A172 (cell line): Measurements from ENCODE around the gene TAS2R40. TPM values are rescaled to one million over a fixed set of nuclear protein-coding genes. Genes with fewer than 3 reads are reported as not detected.
"Not testable (repeated sequence)": the region's sequence is repeated elsewhere in the genome, so short reads cannot be mapped to it uniquely, and the experiment has no call there.

Experiments
- DNase-seq: peaks from one replicate; pipeline ENCODE4 v3.0.0-alpha.2; 2015; ENCODE audit warnings: low spot score
- total RNA-seq: library from RNA; depleted of rRNA; stranded (reverse); fragments of >200 nt; shearing (Covaris generic); gene quantifications from 2 replicates; pipeline ENCODE4 v1.2.3, GENCODE V29; 2014; rRNA removed

TAS2R40 gene
- total RNA-seq, 1 experiment from 2014 or later, result not detected

DNA sequence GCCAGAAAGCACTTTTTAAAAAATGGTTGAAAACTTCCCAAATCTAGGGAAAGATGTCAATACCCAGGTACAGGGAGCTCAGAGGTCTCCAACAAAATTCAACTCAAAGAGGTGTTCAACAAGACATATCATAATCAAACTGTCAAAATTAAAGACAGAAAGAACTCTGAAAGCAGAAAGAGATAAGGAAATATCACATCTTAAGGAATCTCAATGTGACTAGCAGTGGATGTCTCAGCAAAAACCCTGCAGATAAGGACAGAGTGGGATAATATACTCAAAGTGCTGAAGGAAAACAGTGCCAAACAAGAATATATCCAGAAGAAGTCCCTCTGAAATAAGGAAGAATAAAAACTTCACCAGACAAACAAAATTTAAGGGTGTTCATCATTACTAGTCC lies 28.4 kb downstream of the TAS2R40 start:
- DNase-seq, result no peak

GRCh38 chr7:143250822-143251221 lies 29.0 kb downstream of the TAS2R40 start:
- DNase-seq, result no peak

GRCh38 chr7:143252006-143252405 lies 30.2 kb downstream of the TAS2R40 start:
- no peak for DNase-seq

DNA sequence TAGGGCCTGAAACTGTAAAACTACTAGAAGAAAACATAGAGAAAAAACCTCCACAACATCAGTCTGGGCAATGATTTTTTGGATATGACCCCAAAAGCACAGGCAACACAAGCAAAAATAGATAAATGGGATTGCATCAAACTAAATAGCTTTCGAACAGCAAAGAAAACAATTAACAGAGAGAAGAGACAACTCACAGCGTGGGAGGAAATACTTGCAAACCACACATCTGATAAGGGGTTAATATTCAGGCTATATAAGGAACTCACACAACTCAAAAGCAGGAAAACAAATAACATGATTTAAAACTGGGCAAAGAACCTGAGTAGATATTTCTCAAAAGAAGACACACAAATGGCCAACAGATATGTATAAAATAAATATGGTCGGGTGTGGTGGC lies 33.7 kb downstream of the TAS2R40 start:
- peak; percentile 22 for DNase-seq

DNA sequence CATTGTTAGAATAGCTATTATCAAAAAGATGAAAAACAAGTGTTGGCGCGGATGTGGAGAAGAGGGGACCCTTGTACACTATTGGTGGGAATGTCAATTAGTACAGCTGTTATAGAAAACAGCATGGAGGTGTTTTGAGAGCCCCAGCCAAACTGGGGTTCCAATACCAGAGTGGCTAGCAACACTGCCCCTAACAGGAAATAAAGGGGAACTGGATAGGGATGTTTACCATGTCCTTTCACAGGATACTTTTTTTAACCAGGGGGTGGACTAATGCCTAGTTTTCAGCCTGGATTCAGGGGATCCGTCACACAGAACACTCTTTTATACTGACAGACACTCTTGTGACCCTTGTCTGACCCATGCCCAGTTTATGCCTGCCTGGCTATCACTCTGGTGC lies 34.5 kb downstream of the TAS2R40 start:
- no peak for DNase-seq

DNA sequence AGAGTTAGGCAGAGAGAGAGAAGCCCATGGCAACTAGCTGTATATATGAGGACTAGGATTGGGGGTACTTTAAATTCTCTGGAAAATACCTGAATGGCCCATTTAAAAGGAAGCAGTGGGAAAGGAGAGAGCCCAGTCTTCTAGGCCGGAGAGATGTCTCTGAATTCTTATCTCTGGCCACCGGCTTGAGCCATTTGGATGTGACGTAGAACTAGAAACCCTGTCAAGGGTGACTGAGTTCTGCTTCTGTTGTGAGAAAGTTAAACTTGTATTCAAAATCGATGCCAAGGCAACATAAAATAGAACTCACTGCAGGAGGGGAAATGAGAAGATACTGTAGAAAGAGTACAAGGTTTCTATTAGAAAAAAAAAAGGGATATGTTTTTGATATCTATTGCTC lies 35.1 kb downstream of the TAS2R40 start:
- no peak for DNase-seq

- DNase-seq, result peak; percentile 35
Measured at GRCh38 chr7:143257501-143257900, 35.7 kb downstream of the TAS2R40 start.

DNA sequence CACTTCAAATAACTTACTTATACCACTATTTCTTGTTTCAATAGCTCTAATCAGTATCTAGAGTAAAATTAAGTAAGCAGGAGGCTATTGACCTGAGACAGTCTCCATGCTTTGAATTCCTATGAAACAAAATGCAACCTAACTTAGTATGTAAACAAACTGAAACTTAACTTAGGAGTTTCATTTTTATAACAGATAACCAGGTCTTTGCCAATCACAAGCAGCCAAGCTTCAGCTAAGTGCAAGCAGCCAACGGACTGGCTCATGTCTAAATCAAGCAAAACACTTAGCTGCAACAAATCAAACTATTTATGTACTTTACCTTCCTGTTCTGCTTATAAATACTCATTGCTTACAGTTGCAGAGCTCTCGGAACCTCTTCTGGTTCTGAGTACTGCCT lies 37.0 kb downstream of the TAS2R40 start:
- no peak for DNase-seq

DNA sequence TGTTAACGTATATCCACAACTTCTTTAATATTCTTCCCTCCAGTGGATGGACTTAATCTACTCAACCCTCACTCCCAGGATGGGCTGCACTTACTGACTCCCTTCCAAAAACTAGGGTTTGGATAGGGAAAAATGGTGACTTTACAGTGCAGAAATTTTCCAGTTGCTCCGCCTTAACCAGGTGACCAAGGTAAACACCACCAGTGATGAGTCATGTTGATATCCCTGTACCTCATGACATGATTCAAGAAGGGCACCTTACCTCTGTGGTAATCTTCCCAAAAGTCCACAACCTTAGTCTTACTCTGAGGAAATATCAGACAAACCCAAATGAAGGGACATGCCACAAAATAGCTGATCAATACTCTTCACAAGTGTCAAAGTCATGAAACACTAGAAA lies 37.9 kb downstream of the TAS2R40 start:
- no peak for DNase-seq

DNA sequence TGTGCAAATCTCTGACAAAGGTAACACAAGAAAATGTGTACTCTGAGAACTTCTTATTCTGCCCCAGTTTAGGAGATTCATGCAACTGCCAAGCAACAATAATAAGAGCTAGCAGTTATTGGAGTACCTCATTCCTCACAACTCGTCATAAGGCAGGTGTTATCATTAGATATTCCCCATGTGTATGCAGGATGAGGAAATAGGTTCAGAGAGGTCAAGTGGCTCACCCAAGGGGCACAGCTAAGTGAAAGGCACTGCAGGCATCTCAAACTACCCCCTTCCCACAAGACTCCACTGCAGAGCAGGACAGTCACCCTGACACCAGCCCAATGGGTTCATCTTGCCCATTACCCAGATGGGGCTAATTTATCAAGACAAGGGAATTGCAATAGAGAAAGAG lies 40.1 kb downstream of the TAS2R40 start:
- no peak for DNase-seq

DNA sequence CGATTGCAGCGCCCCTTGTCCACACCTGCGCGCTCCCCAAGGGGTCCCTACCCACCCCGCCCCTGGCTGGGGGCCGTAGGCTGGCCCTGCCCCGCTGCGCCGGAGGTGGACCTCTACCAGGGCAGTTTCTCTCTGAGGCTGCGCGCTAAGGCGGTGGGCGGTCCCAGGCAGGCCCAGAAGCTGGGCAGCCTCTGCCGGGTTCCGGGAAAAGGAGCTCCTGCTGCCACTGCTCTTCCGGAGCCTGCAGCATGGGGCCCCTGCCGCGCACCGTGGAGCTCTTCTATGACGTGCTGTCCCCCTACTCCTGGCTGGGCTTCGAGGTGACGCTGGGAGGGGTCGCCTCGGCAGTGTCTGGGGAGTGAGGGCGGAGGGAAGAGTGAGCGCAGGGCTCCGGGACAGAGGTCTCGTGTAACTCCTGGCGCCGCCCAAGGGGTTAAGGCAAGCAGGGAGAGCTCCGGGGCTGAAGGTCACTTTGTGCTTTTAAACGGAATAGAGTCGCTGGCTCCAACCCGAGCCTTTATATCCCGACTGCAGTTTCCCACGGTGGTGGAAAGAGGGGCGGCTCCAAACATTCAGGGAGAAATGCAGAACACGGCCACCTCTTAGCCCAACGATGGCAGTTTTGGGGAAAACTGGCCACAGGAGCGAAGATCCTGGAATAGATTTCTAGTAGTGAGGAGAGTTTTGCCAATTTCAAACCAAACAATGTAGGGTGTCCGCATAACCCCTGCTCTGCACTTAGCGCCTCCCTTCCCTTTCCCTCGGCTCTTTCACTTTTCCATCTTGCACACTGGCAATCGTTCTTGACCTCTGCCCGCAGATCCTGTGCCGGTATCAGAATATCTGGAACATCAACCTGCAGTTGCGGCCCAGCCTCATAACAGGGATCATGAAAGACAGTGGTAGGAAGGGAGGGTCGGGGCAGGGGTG lies 41.7 kb downstream of the TAS2R40 start, which contains the start of gene GSTK1:
Gene GSTK1, plus strand, starts transcription at position 176 of the 930 bp plus-strand sequence. Its CDS starts 73 bp downstream, at position 249.
- peak; percentile 56 for DNase-seq

- not testable (repeated sequence) for DNase-seq
Measured at GRCh38 chr7:143264196-143264568, 42.3 kb downstream of the TAS2R40 start.

DNA sequence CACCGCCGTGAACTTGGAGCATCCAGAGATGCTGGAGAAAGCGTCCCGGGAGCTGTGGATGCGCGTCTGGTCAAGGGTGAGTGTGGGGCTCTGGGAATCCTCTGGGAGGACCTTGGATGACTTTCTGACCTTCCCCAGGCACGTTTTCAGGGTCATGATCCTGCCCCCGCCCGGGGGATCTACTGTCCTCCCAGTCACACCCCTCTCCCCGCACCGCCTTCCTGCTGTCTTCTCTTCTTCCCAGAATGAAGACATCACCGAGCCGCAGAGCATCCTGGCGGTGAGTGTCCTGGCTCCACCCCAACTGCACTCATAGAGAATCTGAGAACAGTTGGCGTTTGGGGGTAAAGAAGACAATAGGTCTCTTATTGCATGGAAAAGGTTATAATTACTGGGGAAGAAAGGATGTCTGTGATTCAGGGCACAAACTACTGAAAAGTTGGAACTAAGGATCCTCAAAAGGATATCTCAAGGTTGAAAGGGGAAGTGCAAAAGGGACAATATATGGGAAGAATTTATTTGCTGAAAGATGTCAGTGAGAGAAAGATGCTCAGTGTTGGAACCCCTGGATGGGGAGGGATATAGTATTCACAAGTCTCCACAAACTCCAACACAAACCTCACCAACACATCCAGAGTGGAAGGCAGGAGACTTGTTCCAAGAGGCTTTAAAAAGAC lies 43.3 kb downstream of the TAS2R40 start:
- no peak for DNase-seq

DNA sequence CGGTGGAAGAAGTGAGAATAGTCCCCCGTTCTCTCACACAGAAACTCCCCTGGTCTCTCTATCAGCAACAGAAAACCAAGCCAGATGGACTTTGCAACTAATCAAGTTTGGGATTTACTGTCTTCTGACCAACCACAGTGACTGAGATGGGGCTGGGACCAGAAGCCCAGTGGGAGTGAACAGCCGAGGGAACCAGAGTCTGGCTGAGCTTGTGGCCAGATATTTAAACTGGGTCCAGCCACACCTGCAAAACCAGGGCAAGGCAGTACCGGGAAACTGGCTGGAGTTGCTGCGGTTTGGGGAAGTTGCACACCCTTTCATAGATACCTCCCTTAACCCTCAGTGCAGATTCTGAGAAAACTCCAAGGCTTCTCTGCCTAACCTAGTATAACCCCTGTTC lies 47.4 kb downstream of the TAS2R40 start:
- no peak for DNase-seq

DNA sequence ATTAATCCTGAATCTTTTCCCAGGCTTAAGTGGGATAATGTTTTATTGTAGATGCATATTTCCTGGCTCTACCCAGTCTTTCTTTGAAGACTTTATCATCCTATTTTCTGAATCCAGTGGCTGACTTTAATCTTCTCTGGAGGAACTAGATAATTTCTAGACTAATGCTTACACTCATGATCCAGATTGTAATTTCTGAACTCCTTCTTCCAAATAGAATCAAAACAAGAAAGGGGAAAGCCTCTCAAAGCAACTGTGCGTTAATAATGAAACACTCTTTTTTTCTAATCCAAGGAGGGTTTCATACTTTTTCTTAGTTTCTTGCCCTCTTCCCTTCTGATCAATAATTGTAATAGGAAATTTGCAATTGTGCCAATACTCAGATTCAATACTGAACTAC lies 49.4 kb downstream of the TAS2R40 start:
- no peak for DNase-seq

Other genes starting within 250 kb of the TAS2R40 start
- gene OR9A2, start 194.9 kb upstream of the TAS2R40 start, total RNA-seq, result not detected in 2 replicates
- gene OR6V1, start 169.7 kb upstream of the TAS2R40 start, total RNA-seq, result not detected in 2 replicates
- not detected in 2 replicates for gene PIP, start 90.0 kb upstream of the TAS2R40 start, total RNA-seq
- gene TAS2R39, start 38.6 kb upstream of the TAS2R40 start, total RNA-seq, result not detected in 2 replicates
- 93.3 and 106 TPM in 2 replicates for gene GSTK1, start 41.4 kb downstream of the TAS2R40 start, total RNA-seq
- gene TMEM139, start 62.9 kb downstream of the TAS2R40 start, total RNA-seq, result 3.0 and 6.2 TPM in 2 replicates
- gene CASP2, start 66.3 kb downstream of the TAS2R40 start, total RNA-seq, result 14.6 and 34.4 TPM in 2 replicates
- not detected in 2 replicates for gene CLCN1, start 94.1 kb downstream of the TAS2R40 start, total RNA-seq
- gene FAM131B, start 140.7 kb downstream of the TAS2R40 start, total RNA-seq, result 3.9 and 7.1 TPM in 2 replicates
- 53.2 and 57.0 TPM in 2 replicates for gene ZYX, start 159.3 kb downstream of the TAS2R40 start, total RNA-seq
- gene EPHA1, start 186.8 kb downstream of the TAS2R40 start, total RNA-seq, result 0.03 TPM in 1 of 2 replicates, not detected in the other
- not detected in 2 replicates for gene TAS2R60, start 221.4 kb downstream of the TAS2R40 start, total RNA-seq